LNCAP (cell line): ENCODE results near the gene INSYN1.

Source experiments
- CTCF ChIP-seq: fragments of 450-650 bp; IDR thresholded peaks from 2 replicates; pipeline ENCODE4 v1.5.1; 2017; ENCODE audit warnings: mild to moderate bottlenecking

INSYN1 gene

GRCh38 chr15:73794443-73795133 lies 41.4 kb upstream of the INSYN1 start:
- TF ChIP-seq CTCF: no peak

GRCh38 chr15:73792415-73792814 lies 39.3 kb upstream of the INSYN1 start:
- no peak for TF ChIP-seq CTCF

GRCh38 chr15:73789521-73790240 lies 36.5 kb upstream of the INSYN1 start:
- TF ChIP-seq CTCF: no peak

GRCh38 chr15:73787621-73788020 lies 34.5 kb upstream of the INSYN1 start:
- no peak for TF ChIP-seq CTCF

GRCh38 chr15:73786538-73786937 lies 33.4 kb upstream of the INSYN1 start:
- no peak for TF ChIP-seq CTCF

- no peak for TF ChIP-seq CTCF
These were observed 31.1 kb upstream of the INSYN1 start for GRCh38 chr15:73784291-73784690.

- TF ChIP-seq CTCF: no peak
These were observed 29.3 kb upstream of the INSYN1 start for GRCh38 chr15:73782344-73782959.
